Smooth muscle cell (in vitro differentiated cells): ENCODE results near the gene KCND2. TPM values are rescaled to one million over a fixed set of nuclear protein-coding genes. Genes with fewer than 3 reads are reported as not detected.

ENCODE experiments used
- DNase-seq: peaks from one replicate; lab custom pipeline; 2025; ENCODE audit not compliant: unreplicated experiment; lab: John Stamatoyannopoulos, UW
- H2AFZ ChIP-seq: fragments of 200-600 bp; sonication (generic); 2 replicates; pipeline ENCODE4 v1.6.0; 2016; ENCODE audit warnings: antibody characterized with exemption, low read depth, mild to moderate bottlenecking
- H3F3A ChIP-seq: fragments of 200-600 bp; sonication (generic); 2 replicates; pipeline ENCODE4 v1.6.0; 2017; ENCODE audit warnings: antibody characterized with exemption, low read depth
- H3K27ac ChIP-seq: fragments of 200-600 bp; sonication (generic); 2 replicates; pipeline ENCODE4 v1.5.1; 2016; ENCODE audit warnings: low read depth, mild to moderate bottlenecking
- H3K27me3 ChIP-seq: fragments of 200-600 bp; sonication (generic); 2 replicates; pipeline ENCODE4 v1.6.1; 2016; ENCODE audit warnings: low read depth, mild to moderate bottlenecking
- H3K36me3 ChIP-seq: fragments of 200-600 bp; sonication (generic); 2 replicates; pipeline ENCODE4 v1.5.1; 2016; ENCODE audit warnings: low read depth
- H3K4me1 ChIP-seq: fragments of 200-600 bp; sonication (generic); 2 replicates; pipeline ENCODE4 v1.5.1; 2016; ENCODE audit warnings: low read depth
- H3K4me2 ChIP-seq: fragments of 200-600 bp; sonication (generic); 2 replicates; pipeline ENCODE4 v1.6.0; 2016; ENCODE audit warnings: mild to moderate bottlenecking
- H3K4me3 ChIP-seq: fragments of 200-600 bp; sonication (generic); 2 replicates; pipeline ENCODE4 v1.5.1; 2016; ENCODE audit warnings: mild to moderate bottlenecking
- H3K79me2 ChIP-seq: fragments of 200-600 bp; sonication (generic); 2 replicates; pipeline ENCODE4 v1.6.0; 2016; ENCODE audit warnings: low read depth, mild to moderate bottlenecking
- H3K9ac ChIP-seq: fragments of 200-600 bp; sonication (generic); 2 replicates; pipeline ENCODE4 v1.6.0; 2016; ENCODE audit warnings: low read depth
- H3K9me3 ChIP-seq: fragments of 200-600 bp; sonication (generic); replicated peaks from 2 replicates; pipeline ENCODE4 v1.5.1; 2016; ENCODE audit warnings: low read depth
- H4K20me1 ChIP-seq: fragments of 200-600 bp; sonication (generic); 2 replicates; pipeline ENCODE4 v1.6.0; 2016; ENCODE audit warnings: low read depth
- WGBS: methylation state at CpG from one replicate; pipeline ENCODE4 v1.1.7; 2016; ENCODE audit warnings: low lambda C conversion rate; 5-methylcytosine and 5-hydroxymethylcytosine counted together
- polyA plus RNA-seq: library from polyadenylated mRNA; unstranded; fragments of >200 nt; fragmentation: Nextera tagmentation; extraction: Ambion mirVana; gene quantifications from 2 replicates; pipeline ENCODE4 v1.2.1, GENCODE V29; 2016
- total RNA-seq: library from RNA; depleted of rRNA; stranded (reverse); fragments of >200 nt; gene quantifications from 2 replicates; pipeline ENCODE4 v1.2.3, GENCODE V29; 2014
- TF ChIP-seq, protein P1 (sequence below): fragments of 200-600 bp; sonication (generic); IDR thresholded peaks from 2 replicates; pipeline ENCODE4 v1.5.1; 2017; ENCODE audit warnings: borderline replicate concordance, mild to moderate bottlenecking, antibody characterized with exemption; ENCODE audit not compliant: insufficient read depth, poor library complexity, severe bottlenecking

KCND2 gene
- total and polyA plus RNA-seq, 2 experiments from 2014 or later: 1.6 to 2.9 TPM

DNA sequence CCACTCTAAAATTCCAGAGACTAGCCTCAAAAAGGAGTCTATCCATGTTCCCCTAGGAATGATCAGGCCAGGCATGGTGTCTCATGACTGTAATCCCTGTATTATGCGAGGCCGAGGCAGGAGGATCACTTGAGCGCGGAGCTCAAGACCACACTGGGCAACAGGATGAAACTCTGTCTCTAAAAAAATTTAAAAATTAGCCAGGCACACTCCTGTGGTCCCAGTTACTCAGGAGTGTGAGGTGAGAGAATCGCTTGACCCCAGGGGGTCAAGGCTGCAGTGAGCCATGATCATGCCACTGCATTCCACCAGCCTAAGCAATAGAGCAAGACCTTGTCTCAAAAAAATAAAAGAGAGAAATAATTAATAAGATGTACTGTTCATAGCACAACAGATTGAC lies 256.8 kb downstream of the KCND2 start:
- Histone ChIP-seq H3F3A (no peaks in the 10 kb centered on the region), H3K27ac (no peak overlapping the region), H3K4me2 (no peak overlapping the region), H3K36me3 (no peaks in the 10 kb centered on the region), H3K27me3 (no peaks in the 10 kb centered on the region), H3K9me3 (no peaks in the 10 kb centered on the region), H3K9ac (no peak overlapping the region), H3K79me2 (no peaks in the 10 kb centered on the region), H3K4me3 (no peak overlapping the region), H2AFZ (no peak overlapping the region), H3K4me1 (no peaks in the 10 kb centered on the region), H4K20me1 (no peaks in the 10 kb centered on the region)
- DNase-seq: no peak
- TF ChIP-seq, protein P1, sequence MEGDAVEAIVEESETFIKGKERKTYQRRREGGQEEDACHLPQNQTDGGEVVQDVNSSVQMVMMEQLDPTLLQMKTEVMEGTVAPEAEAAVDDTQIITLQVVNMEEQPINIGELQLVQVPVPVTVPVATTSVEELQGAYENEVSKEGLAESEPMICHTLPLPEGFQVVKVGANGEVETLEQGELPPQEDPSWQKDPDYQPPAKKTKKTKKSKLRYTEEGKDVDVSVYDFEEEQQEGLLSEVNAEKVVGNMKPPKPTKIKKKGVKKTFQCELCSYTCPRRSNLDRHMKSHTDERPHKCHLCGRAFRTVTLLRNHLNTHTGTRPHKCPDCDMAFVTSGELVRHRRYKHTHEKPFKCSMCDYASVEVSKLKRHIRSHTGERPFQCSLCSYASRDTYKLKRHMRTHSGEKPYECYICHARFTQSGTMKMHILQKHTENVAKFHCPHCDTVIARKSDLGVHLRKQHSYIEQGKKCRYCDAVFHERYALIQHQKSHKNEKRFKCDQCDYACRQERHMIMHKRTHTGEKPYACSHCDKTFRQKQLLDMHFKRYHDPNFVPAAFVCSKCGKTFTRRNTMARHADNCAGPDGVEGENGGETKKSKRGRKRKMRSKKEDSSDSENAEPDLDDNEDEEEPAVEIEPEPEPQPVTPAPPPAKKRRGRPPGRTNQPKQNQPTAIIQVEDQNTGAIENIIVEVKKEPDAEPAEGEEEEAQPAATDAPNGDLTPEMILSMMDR: no peak
- WGBS: 94% methylated on average over 5 of the region's 5 CpGs

DNA sequence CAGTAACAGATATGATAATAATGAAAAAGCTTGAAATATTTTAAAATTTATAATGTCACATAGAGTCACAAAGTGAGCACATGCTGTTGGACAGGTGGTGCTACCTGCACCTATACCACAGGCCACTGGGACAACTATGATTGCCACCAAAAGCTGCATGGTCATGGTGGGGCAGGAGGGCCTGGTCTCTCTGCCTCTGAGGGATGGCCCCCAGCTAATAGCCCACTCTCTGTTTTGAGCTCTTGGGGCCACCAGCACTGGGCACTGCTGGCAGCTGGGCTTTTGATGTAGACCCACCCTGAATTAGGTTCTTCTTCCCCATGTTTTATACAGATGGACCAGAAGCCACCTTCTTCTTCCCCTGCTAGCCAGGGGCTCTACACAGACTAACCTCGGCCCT lies 265.4 kb downstream of the KCND2 start:
- no peaks in the 10 kb centered on the region for H3K79me2 ChIP-seq
- H3K27ac ChIP-seq: no peak overlapping the region
- H3K9me3 ChIP-seq: no peaks in the 10 kb centered on the region
- no peak overlapping the region for H2AFZ ChIP-seq
- no peaks in the 10 kb centered on the region for H4K20me1 ChIP-seq
- H3F3A ChIP-seq: no peaks in the 10 kb centered on the region
- TF ChIP-seq, protein P1: no peak
- H3K4me1 ChIP-seq: no peaks in the 10 kb centered on the region
- H3K4me3 ChIP-seq: no peak overlapping the region
- no peaks in the 10 kb centered on the region for H3K36me3 ChIP-seq
- no peak overlapping the region for H3K4me2 ChIP-seq
- WGBS: 95% methylated on average over 1 of the region's 1 CpG
- DNase-seq: no peak
- no peaks in the 10 kb centered on the region for H3K27me3 ChIP-seq
- no peak overlapping the region for H3K9ac ChIP-seq

DNA sequence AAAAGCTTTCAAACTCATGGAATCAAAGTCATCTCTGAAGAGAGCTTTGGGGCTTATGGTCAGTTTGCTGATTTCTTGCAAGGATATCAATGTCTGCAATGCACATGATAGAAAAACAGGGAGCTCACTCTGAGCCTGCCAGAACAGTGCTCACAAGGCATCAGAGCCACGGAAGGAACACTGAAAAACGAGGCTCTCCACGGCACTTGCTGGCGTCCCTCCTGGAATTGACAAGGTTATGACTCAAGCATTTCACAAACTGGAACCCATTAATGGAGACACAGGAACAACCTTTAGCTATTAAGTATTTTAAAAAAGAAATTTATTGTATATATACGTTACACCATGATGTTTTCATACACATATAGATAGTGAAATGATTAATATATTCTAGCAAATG lies 266.3 kb downstream of the KCND2 start:
- no peak overlapping the region for H3K4me3 ChIP-seq
- H3K79me2 ChIP-seq: no peaks in the 10 kb centered on the region
- 94% methylated on average over 5 of the region's 5 CpGs for WGBS
- no peaks in the 10 kb centered on the region for H3K4me1 ChIP-seq
- no peak overlapping the region for H3K4me2 ChIP-seq
- H3K9me3 ChIP-seq: no peaks in the 10 kb centered on the region
- no peak overlapping the region for H3K27ac ChIP-seq
- no peaks in the 10 kb centered on the region for H3K36me3 ChIP-seq
- H3F3A ChIP-seq: no peaks in the 10 kb centered on the region
- H2AFZ ChIP-seq: no peak overlapping the region
- TF ChIP-seq, protein P1: no peak
- H3K27me3 ChIP-seq: no peaks in the 10 kb centered on the region
- no peak for DNase-seq
- H3K9ac ChIP-seq: no peak overlapping the region
- H4K20me1 ChIP-seq: no peaks in the 10 kb centered on the region

DNA sequence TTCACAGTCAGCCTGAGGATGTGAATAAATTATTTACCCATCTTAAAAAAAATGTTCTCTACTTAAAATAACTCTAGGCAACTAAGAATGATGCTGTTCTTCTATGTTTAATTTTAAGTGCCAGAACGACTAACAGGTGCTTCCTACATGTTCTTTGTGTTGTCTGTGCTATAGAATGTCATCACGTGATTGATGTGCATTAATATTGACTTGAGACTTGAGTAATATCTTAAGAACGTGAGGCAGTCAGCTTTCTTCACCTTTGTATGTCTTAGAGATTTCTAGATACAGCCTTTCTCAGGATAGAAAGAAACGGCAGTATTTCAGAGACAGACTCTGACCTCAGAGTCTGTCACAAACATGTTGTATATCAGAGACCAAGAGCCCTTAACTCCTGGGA lies 274.6 kb downstream of the KCND2 start:
- Histone ChIP-seq H3K4me2 (no peak overlapping the region), H3K9ac (no peak overlapping the region), H3K36me3 (no peaks in the 10 kb centered on the region), H3K9me3 (no peaks in the 10 kb centered on the region), H3K27ac (no peak overlapping the region), H3K4me3 (no peak overlapping the region), H3K79me2 (no peaks in the 10 kb centered on the region), H3F3A (no peaks in the 10 kb centered on the region), H2AFZ (no peak overlapping the region), H4K20me1 (no peaks in the 10 kb centered on the region), H3K27me3 (no peaks in the 10 kb centered on the region), H3K4me1 (no peaks in the 10 kb centered on the region)
- DNase-seq: no peak
- WGBS: 85% methylated on average over 4 of the region's 4 CpGs
- TF ChIP-seq, protein P1: no peak
